Measurements from ENCODE around the gene ZNF280D. TPM values are rescaled to one million over a fixed set of nuclear protein-coding genes. Genes with fewer than 3 reads are reported as not detected.

Gene ZNF280D
- total and polyA plus RNA-seq, 2 of the 8 experiments (the other 6 are each of a cell fraction or from before 2014, with no cell fraction given), result 7.4 to 27.5 TPM

- Histone ChIP-seq H2AFZ (ENCODE audit: low read length) (no peak overlapping the region), H2BK15ac (ENCODE audit: low read length) (no peak overlapping the region), H4K5ac (ENCODE audit: insufficient read length, low read depth, low read length) (no peak overlapping the region), H3K4ac (replicated peaks; ENCODE audit: insufficient read length, low read depth, low read length) (no peak overlapping the region), H4K20me1 (replicated peaks in 1 of 2; ENCODE audit: control insufficient read depth in 1 of 2, insufficient read depth in 2 of 2, low read length in 2 of 2) (no peaks in the 10 kb centered on the region), H3K4me1 (replicated peaks in 1 of 4; ENCODE audit: control insufficient read depth in 3 of 4, insufficient read depth in 4 of 4, low read length in 3 of 4) (no peaks in the 10 kb centered on the region), H2BK20ac (ENCODE audit: low read length) (no peak overlapping the region), H3K4me3 (ENCODE audit: extremely low read depth in 1 of 4, insufficient read depth in 2 of 4, low read depth in 3 of 4, low read length in 4 of 4) (no peak overlapping the region), H4K91ac (replicated peaks; ENCODE audit: insufficient read length, low read length) (no peak overlapping the region), H3K14ac (ENCODE audit: insufficient read length) (no peak overlapping the region), H3K18ac (ENCODE audit: extremely low read depth, low read length) (no peak overlapping the region), H3K79me2 (ENCODE audit: control insufficient read depth in 1 of 2, insufficient read depth in 2 of 2, low read length in 2 of 2) (no peaks in the 10 kb centered on the region), H2AK5ac (ENCODE audit: low read depth, low read length) (no peak overlapping the region), H2BK5ac (ENCODE audit: low read depth, low read length) (no peak overlapping the region), H3K9ac (replicated peaks in 1 of 4; ENCODE audit: extremely low read depth in 1 of 4, low read depth in 3 of 4, low read length in 3 of 4) (no peak overlapping the region), H2BK120ac (replicated peaks; ENCODE audit: low read depth, low read length) (no peak overlapping the region), H3K27me3 (replicated peaks in 1 of 4; ENCODE audit: control insufficient read depth in 3 of 4, extremely low read depth in 1 of 4, insufficient read depth in 3 of 4, low read length in 3 of 4) (peaks cover 0 to 1% (median 0%) of the 10 kb centered on the region in 4 experiments; a peak in 1 of 7 replicates), H3K36me3 (ENCODE audit: control insufficient read depth in 2 of 4, insufficient read depth in 4 of 4, low read length in 3 of 4) (no peaks in the 10 kb centered on the region), H3K23me2 (ENCODE audit: low read depth, low read length) (no peaks in the 10 kb centered on the region), H3K27ac (ENCODE audit: low read depth, low read length) (no peak overlapping the region), H3K4me2 (ENCODE audit: insufficient read depth in 1 of 2, low read depth in 2 of 2, low read length in 2 of 2) (no peak overlapping the region), H3K56ac (replicated peaks; ENCODE audit: insufficient read length, low read depth, low read length) (no peak overlapping the region), H2BK12ac (ENCODE audit: low read depth, low read length) (no peak overlapping the region), H4K8ac (ENCODE audit: extremely low read depth, insufficient read depth, low read length) (no peak overlapping the region), H3K23ac (ENCODE audit: insufficient read length) (no peak overlapping the region), H3K79me1 (ENCODE audit: low read depth, low read length) (no peaks in the 10 kb centered on the region), H3K9me3 (ENCODE audit: insufficient read depth in 2 of 2, low read depth in 1 of 2, low read length in 1 of 2) (no peaks in the 10 kb centered on the region)
- 85% methylated on average over 1 of the region's 1 CpG; no CpG with 5 or more reads in 1 of the 2 experiments for WGBS, 2 experiments (ENCODE audit: extremely low coverage in 1 of 2, insufficient coverage in 1 of 2, insufficient read length in 1 of 2, insufficient replicate concordance in 2 of 2, low coverage in 1 of 2, low lambda C conversion rate in 2 of 2, missing lambda C conversion rate in 1 of 2)
- no peak for DNase-seq (ENCODE audit: low read depth in 1 of 2, low spot score in 2 of 2)
- TF ChIP-seq MAFK (IDR thresholded peaks at IDR 0.05; ENCODE audit: low read depth, low read length), result no peak
- TF ChIP-seq USF2 (IDR thresholded peaks at IDR 0.05; ENCODE audit: low read length), result no peak
- TF ChIP-seq KDM1A (IDR thresholded peaks at IDR 0.05; ENCODE audit: borderline replicate concordance, low read length), result no peak
- no peak for TF ChIP-seq POLR2A (IDR thresholded peaks at IDR 0.05; ENCODE audit: control extremely low read depth in 1 of 2, low read depth in 2 of 2, low read length in 2 of 2)
- no peak for TF ChIP-seq KDM4A (IDR thresholded peaks at IDR 0.05; ENCODE audit: low read depth, low read length, severe bottlenecking)
- TF ChIP-seq ZNF274 (IDR thresholded peaks at IDR 0.05; ENCODE audit: borderline replicate concordance, extremely low read depth, low read length), result no peak
- TF ChIP-seq YY1 (IDR thresholded peaks at IDR 0.05; ENCODE audit: low read depth, low read length), result no peak
- TF ChIP-seq FOSL1 (IDR thresholded peaks at IDR 0.05; ENCODE audit: insufficient read depth, low read depth, low read length), result no peak
- CTCF ChIA-PET (ENCODE audit: partially characterized antibody), result no interaction called here
- FAIRE-seq, result no peak
- POLR2A ChIA-PET (ENCODE audit: partially characterized antibody), result no interaction called here
Observed at GRCh38 chr15:56675930-56676329, 57.4 kb downstream of the ZNF280D start.

Measured in H1 (cell line).